ENCODE results near the gene CFAP77. TPM values are rescaled to one million over a fixed set of nuclear protein-coding genes. Genes with fewer than 3 reads are reported as not detected.

The CFAP77 gene
- total and polyA plus RNA-seq, 2 of the 8 experiments (the other 6 are each of a cell fraction or from before 2014, with no cell fraction given), result 0.63 to 0.97 TPM

GRCh38 chr9:132404228-132404881 is 5.7 kb upstream of the CFAP77 start (continued):
- no peak for TF ChIP-seq CHD7 (IDR thresholded peaks at IDR 0.05; ENCODE audit: insufficient replicate concordance, low read length)
- no peak for TF ChIP-seq SAP30 (IDR thresholded peaks at IDR 0.05; ENCODE audit: insufficient read depth, insufficient replicate concordance, low read length)
- no peak for TF ChIP-seq CREB1 (IDR thresholded peaks at IDR 0.05)
- TF ChIP-seq KDM5A (IDR thresholded peaks at IDR 0.05; ENCODE audit: low read length), result no peak
- TF ChIP-seq CTCF (IDR thresholded peaks at IDR 0.05; ENCODE audit: control extremely low read depth in 1 of 3, insufficient read depth in 1 of 3, low read depth in 1 of 3, low read length in 3 of 3), result no peak
- no peak for TF ChIP-seq SIN3A (conservative IDR thresholded peaks at IDR 0.05 in 1 of 2, IDR thresholded peaks at IDR 0.05 in 1 of 2; ENCODE audit: low read depth in 1 of 2, low read length in 2 of 2)
- TF ChIP-seq SP2 (IDR thresholded peaks at IDR 0.05; ENCODE audit: low read length), result no peak
- no peak for TF ChIP-seq GTF2F1 (IDR thresholded peaks at IDR 0.05; ENCODE audit: borderline replicate concordance, low read depth, low read length)

All from H1 (cell line).